Panc1 (cell line): ENCODE measurements around the gene PCBD2. TPM values are rescaled to one million over a fixed set of nuclear protein-coding genes. Genes with fewer than 3 reads are reported as not detected.

Experiments
- ATAC-seq: fragments of 200-7000 bp; cut with Tn5 transposase; 2 replicates; pipeline ENCODE4 v1.9.1; 2020; ENCODE audit warnings: mild to moderate bottlenecking, moderate library complexity
- BruUV-seq: library from RNA; stranded (reverse); fragments of 400-500 nt; replicated peaks from 2 replicates; lab custom pipeline; 2021; lab: Mats Ljungman, UMichigan
- CTCF ChIA-PET: fragments of 300-600 bp; sonication (Branson Sonifier 250); formaldehyde crosslinking; loops from one replicate; lab custom pipeline; 2022; ENCODE audit warnings: antibody characterized with exemption; lab: Charles Lee
- POLR2A ChIA-PET: fragments of 300-600 bp; sonication (Branson Sonifier 250); formaldehyde crosslinking; loops from one replicate; lab custom pipeline; 2022; ENCODE audit warnings: antibody characterized with exemption; lab: Charles Lee
- DNase-seq: peaks from one replicate; pipeline ENCODE4 v3.0.0-alpha.2; 2010; ENCODE audit warnings: low read depth, low spot score
- H3K27ac ChIP-seq: 2 replicates; pipeline ENCODE4 v1.5.1; 2011; ENCODE audit warnings: mild to moderate bottlenecking, low read length, inconsistent platforms
- H3K27me3 ChIP-seq: fragments of 200-500 bp; sonication (Bioruptor generic); 2 replicates; pipeline ENCODE4 v1.6.0; 2014; ENCODE audit warnings: low read length, inconsistent platforms; ENCODE audit not compliant: control insufficient read depth, insufficient read depth
- H3K36me3 ChIP-seq: fragments of 200-500 bp; sonication (Bioruptor generic); 2 replicates; pipeline ENCODE4 v1.5.1; 2014; ENCODE audit warnings: inconsistent platforms, mild to moderate bottlenecking, low read length, moderate library complexity; ENCODE audit not compliant: control insufficient read depth, insufficient read depth
- H3K4me1 ChIP-seq: 2 replicates; pipeline ENCODE4 v1.5.1; 2011; ENCODE audit warnings: inconsistent platforms, mild to moderate bottlenecking, low read length, moderate library complexity; ENCODE audit not compliant: control insufficient read depth, insufficient read depth
- H3K4me3 ChIP-seq, 2 experiments: 2 replicates each; pipeline ENCODE4 v1.5.1; 2011 to 2012; ENCODE audit warnings: low read depth in 2 of 2, low read length in 2 of 2, mild to moderate bottlenecking in 2 of 2, inconsistent platforms in 1 of 2, moderate library complexity in 1 of 2
- H3K9me3 ChIP-seq: fragments of 200-500 bp; sonication (Bioruptor generic); 2 replicates; pipeline ENCODE4 v1.5.1; 2014; ENCODE audit warnings: low read depth, mild to moderate bottlenecking, inconsistent platforms, low read length, moderate library complexity; ENCODE audit not compliant: control insufficient read depth, insufficient read depth
- POLR2AphosphoS5 ChIP-seq: IDR thresholded peaks from 2 replicates; pipeline ENCODE4 v1.6.1; 2012; ENCODE audit warnings: mild to moderate bottlenecking, low read depth, low read length, moderate library complexity
- REST ChIP-seq, 2 experiments: IDR thresholded peaks; 2 replicates each; pipeline ENCODE4 v1.6.1; 2011 to 2012; ENCODE audit warnings: low read depth in 2 of 2, control low read depth in 1 of 2, low read length in 1 of 2, mild to moderate bottlenecking in 1 of 2, moderate library complexity in 1 of 2; ENCODE audit not compliant: insufficient read depth in 1 of 2
- SIN3A ChIP-seq: IDR thresholded peaks from 2 replicates; pipeline ENCODE4 v1.6.1; 2012; ENCODE audit warnings: low read depth, mild to moderate bottlenecking, low read length, moderate library complexity, borderline replicate concordance; ENCODE audit not compliant: insufficient read depth
- TCF7L2 ChIP-seq: IDR thresholded peaks from 2 replicates; pipeline ENCODE4 v1.6.1; 2011; ENCODE audit warnings: mild to moderate bottlenecking, low read depth, low read length, inconsistent platforms
- in situ Hi-C: cut with HindIII; loops from 2 replicates; pipeline ENCODE4 v1.10.0; 2016; ENCODE audit warnings: low sequenced_read_pairs, low pct_unique_long_range_greater_than_20kb
- intact Hi-C: fragments of 100-400 bp; cut with micrococcal nuclease; formaldehyde crosslinking; loops from one replicate; pipeline ENCODE4 v1.10.0; 2022; ENCODE audit not compliant: unreplicated experiment
- total RNA-seq: library from RNA; stranded (reverse); gene quantifications from one replicate; pipeline ENCODE4 v1.2.1, GENCODE V29; 2021; ENCODE audit not compliant: unreplicated experiment
- TF ChIP-seq, protein P1 (sequence below): fragments of 450-650 bp; IDR thresholded peaks from 2 replicates; pipeline ENCODE4 v1.5.1; 2017; ENCODE audit warnings: mild to moderate bottlenecking

PCBD2 gene
- total RNA-seq, 1 experiment from 2014 or later: 19.8 TPM

GRCh38 chr5:134873987-134874830 lies 30.7 kb upstream of the PCBD2 start, which contains the start of gene TXNDC15:
Gene TXNDC15, plus strand, starts transcription at chr5:134874371. Its CDS starts 57 bp downstream, at chr5:134874428.
- ChIA-PET POLR2A (interaction anchor here (0.6 kb wide), 1 partner anchor 59 kb away, joined by 11 read pairs; no protein-coding TSS in a partner anchor), CTCF (interaction anchor here (0.5 kb wide), 1 partner anchor 162 kb away, joined by 7 read pairs; no protein-coding TSS in a partner anchor)
- no TSS peak for BruUV-seq
- intact Hi-C loops: no loop called here
- no peaks in the 10 kb centered on the region for H3K27me3 ChIP-seq
- peaks cover 14% of the 10 kb centered on the region for H3K4me1 ChIP-seq
- H3K4me3 ChIP-seq: peak within 1 kb of the TSS; percentile 72 to 74
- no peaks in the 10 kb centered on the region for H3K9me3 ChIP-seq
- TF ChIP-seq REST (IDR thresholded peaks at IDR 0.05; ENCODE audit: insufficient read depth in 1 of 2, low read depth in 2 of 2, low read length in 1 of 2) (no peak), SIN3A (peak; percentile 68; the same call in 1 of the 2 replicates), TCF7L2 (no peak), POLR2AphosphoS5 (peak; percentile 82)
- TF ChIP-seq, protein P1, sequence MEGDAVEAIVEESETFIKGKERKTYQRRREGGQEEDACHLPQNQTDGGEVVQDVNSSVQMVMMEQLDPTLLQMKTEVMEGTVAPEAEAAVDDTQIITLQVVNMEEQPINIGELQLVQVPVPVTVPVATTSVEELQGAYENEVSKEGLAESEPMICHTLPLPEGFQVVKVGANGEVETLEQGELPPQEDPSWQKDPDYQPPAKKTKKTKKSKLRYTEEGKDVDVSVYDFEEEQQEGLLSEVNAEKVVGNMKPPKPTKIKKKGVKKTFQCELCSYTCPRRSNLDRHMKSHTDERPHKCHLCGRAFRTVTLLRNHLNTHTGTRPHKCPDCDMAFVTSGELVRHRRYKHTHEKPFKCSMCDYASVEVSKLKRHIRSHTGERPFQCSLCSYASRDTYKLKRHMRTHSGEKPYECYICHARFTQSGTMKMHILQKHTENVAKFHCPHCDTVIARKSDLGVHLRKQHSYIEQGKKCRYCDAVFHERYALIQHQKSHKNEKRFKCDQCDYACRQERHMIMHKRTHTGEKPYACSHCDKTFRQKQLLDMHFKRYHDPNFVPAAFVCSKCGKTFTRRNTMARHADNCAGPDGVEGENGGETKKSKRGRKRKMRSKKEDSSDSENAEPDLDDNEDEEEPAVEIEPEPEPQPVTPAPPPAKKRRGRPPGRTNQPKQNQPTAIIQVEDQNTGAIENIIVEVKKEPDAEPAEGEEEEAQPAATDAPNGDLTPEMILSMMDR: no peak
- peak; percentile 42 for DNase-seq
- in situ Hi-C loops: no loop called here
- H3K27ac ChIP-seq: peak within 1 kb of the TSS; percentile 97
- no peaks in the 10 kb centered on the region for H3K36me3 ChIP-seq
- peak; percentile 96 for ATAC-seq

DNA sequence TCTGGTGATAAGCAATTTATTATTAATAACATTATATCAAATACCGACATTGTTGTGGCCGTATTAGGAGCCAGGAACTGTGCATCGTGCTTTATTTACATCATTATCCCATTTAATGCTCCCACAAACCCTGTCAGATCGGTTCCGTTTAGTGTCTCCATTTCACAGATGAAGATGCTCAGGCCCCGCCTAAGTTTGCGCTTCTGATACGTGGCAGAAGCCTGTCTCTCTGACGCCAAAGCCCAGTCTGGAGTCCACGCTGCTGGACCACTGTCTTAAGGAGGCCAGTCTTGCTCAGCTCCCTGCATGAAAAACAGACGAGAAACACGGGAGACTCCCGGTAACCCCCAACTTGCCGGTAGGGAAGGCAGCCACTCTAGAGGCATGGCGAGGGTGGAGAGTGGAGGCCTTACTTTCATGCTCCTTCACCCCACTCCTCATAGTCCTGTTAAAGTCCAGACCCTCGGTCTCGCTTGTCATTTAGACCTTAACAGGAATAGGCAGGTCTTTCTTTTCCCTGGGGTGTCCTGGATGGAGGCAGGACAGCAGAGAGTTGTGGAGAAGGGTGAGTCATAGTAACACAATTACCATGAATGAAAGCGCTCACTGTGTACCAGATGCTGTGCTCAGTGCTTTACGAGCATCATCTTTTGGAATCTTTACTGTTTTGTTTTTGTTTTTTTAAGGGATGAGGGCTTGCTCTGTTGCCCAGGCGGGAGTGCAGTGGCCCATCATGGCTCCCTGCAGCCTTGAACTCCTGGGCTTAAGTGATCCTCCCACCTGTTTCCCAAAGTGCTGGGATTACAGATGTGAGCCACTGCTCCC lies 29.9 kb upstream of the PCBD2 start:
- H3K27ac ChIP-seq: peak overlapping the region; percentile 97
- CTCF ChIA-PET: interaction anchor here (0.5 kb wide), 1 partner anchor 161 kb away, joined by 7 read pairs; no protein-coding TSS in a partner anchor
- in situ Hi-C loops (no loop called here), intact Hi-C loops (no loop called here)
- H3K36me3 ChIP-seq: no peaks in the 10 kb centered on the region
- H3K4me3 ChIP-seq: peak overlapping the region; percentile 72 to 74
- TF ChIP-seq SIN3A (no peak), TCF7L2 (no peak), POLR2AphosphoS5 (no peak), REST (IDR thresholded peaks at IDR 0.05; ENCODE audit: insufficient read depth in 1 of 2, low read depth in 2 of 2, low read length in 1 of 2) (no peak)
- TF ChIP-seq, protein P1: no peak
- no TSS peak for BruUV-seq
- H3K27me3 ChIP-seq: no peaks in the 10 kb centered on the region
- POLR2A ChIA-PET: interaction anchor here (0.6 kb wide), 1 partner anchor 60 kb away, joined by 11 read pairs; no protein-coding TSS in a partner anchor
- ATAC-seq: peak; percentile 67
- DNase-seq: peak; percentile 38
- no peaks in the 10 kb centered on the region for H3K9me3 ChIP-seq
- H3K4me1 ChIP-seq: peaks cover 14% of the 10 kb centered on the region
